ENCODE results near the gene SLC36A2. TPM values are rescaled to one million over a fixed set of nuclear protein-coding genes. Genes with fewer than 3 reads are reported as not detected.

Gene SLC36A2
- total RNA-seq, 6 experiments from 2014 or later: not detected

DNA sequence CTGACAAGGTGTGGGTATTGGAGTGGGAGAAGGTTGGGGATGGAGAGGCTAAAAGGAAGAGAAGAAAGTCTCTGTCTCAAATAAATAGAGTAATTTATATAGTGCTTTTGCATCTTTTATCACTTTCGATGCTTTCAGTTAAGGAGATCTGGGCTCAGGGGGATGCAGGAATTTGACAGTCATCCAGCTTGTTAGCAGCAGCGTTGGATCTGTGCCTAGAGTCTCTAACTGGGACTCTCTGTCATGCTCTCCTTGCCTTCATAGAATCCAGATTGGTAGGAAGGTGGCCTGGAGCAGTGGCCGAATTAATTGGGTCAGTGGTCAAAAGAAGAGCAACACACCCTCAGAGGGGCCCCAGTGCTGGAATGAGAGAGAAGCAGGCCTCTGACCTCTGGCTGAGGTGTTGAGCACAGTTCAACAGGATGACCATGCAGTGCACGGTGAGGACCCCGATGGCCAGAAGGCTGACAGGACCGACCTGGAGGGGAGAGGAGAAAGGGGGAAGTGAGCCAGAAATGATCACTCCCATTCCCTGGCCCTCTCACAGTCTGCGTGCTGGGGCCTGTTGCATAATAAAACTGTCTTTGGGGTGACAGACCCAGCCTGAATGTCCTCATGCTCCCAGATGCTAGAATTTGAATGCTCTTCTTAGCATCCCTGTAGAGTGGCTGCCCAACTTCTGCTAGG lies 51.4 kb downstream of the SLC36A2 start:
- H3K4me1 ChIP-seq: no peaks in the 10 kb centered on the region
- ATAC-seq (no peak), DNase-seq (no peak)
- no peaks in the 10 kb centered on the region for H3K36me3 ChIP-seq
- no peaks in the 10 kb centered on the region for H3K27me3 ChIP-seq
- intact Hi-C loops (cut with DNase I): no loop called here
- no peak overlapping the region for H3K27ac ChIP-seq
- no peak overlapping the region for H3K4me3 ChIP-seq
- no peak for TF ChIP-seq POLR2A (IDR thresholded peaks at IDR 0.05)
- TF ChIP-seq, protein P1, sequence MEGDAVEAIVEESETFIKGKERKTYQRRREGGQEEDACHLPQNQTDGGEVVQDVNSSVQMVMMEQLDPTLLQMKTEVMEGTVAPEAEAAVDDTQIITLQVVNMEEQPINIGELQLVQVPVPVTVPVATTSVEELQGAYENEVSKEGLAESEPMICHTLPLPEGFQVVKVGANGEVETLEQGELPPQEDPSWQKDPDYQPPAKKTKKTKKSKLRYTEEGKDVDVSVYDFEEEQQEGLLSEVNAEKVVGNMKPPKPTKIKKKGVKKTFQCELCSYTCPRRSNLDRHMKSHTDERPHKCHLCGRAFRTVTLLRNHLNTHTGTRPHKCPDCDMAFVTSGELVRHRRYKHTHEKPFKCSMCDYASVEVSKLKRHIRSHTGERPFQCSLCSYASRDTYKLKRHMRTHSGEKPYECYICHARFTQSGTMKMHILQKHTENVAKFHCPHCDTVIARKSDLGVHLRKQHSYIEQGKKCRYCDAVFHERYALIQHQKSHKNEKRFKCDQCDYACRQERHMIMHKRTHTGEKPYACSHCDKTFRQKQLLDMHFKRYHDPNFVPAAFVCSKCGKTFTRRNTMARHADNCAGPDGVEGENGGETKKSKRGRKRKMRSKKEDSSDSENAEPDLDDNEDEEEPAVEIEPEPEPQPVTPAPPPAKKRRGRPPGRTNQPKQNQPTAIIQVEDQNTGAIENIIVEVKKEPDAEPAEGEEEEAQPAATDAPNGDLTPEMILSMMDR (IDR thresholded peaks at IDR 0.05): no peak
- no peaks in the 10 kb centered on the region for H3K9me3 ChIP-seq
- WGBS (ENCODE audit: insufficient coverage, low coverage, low lambda C conversion rate, missing lambda C conversion rate): 29% methylated on average over 5 of the region's 7 CpGs

DNA sequence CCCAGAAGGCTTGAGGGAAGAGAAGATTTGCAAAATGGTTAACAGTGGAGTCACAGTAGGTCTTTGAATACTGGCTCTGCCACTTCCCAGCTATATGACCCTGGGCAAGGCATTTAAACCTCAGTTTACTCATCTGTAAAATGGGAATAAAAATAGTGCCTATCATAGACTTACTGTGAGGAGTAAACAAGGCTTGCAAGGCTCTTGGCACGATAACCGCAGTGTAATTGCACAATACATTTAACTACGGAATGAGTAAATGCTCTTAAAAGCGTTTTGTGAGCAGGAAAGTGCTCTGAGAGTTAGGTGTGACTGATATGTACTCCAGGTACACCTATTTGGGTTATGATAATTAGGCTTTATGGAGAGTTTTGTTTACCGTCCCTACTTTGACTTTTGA lies 52.2 kb downstream of the SLC36A2 start:
- no peak for DNase-seq
- Histone ChIP-seq H3K36me3 (no peaks in the 10 kb centered on the region), H3K27me3 (no peaks in the 10 kb centered on the region), H3K9me3 (no peaks in the 10 kb centered on the region), H3K27ac (no peak overlapping the region), H3K4me1 (no peaks in the 10 kb centered on the region), H3K4me3 (no peak overlapping the region)
- ATAC-seq: no peak
- TF ChIP-seq, protein P1 (IDR thresholded peaks at IDR 0.05): no peak
- TF ChIP-seq POLR2A (IDR thresholded peaks at IDR 0.05): no peak
- WGBS (ENCODE audit: insufficient coverage, low coverage, low lambda C conversion rate, missing lambda C conversion rate): 35% methylated on average over 4 of the region's 5 CpGs
- intact Hi-C loops (cut with DNase I): no loop called here

DNA sequence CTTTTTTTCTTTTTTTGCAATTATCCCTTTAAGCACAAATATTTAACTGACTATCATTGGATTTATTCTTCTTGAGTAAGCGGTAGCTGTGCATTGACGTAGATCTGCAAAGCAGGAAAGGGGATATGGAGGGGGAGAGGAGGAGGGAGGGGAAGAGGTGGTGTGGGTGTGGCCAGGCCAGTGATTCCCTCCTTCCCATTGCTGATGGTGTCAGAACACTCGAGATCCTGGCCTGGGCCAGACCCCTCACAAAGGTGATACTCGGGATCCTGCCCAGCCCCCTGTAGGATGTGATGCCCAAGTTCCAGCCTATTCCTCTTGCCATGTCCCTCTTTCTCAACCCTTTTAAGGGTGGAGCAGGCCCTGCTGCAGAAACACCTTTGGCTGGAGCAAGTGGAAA lies 53.7 kb downstream of the SLC36A2 start:
- ATAC-seq (no peak), DNase-seq (no peak)
- Histone ChIP-seq H3K27ac (no peak overlapping the region), H3K27me3 (no peaks in the 10 kb centered on the region), H3K4me1 (no peaks in the 10 kb centered on the region), H3K9me3 (no peaks in the 10 kb centered on the region), H3K36me3 (no peaks in the 10 kb centered on the region), H3K4me3 (no peak overlapping the region)
- no peak for TF ChIP-seq POLR2A (IDR thresholded peaks at IDR 0.05)
- TF ChIP-seq, protein P1 (IDR thresholded peaks at IDR 0.05): no peak
- intact Hi-C loops (cut with DNase I): no loop called here
- WGBS (ENCODE audit: insufficient coverage, low coverage, low lambda C conversion rate, missing lambda C conversion rate): 53% methylated on average over 4 of the region's 4 CpGs

DNA sequence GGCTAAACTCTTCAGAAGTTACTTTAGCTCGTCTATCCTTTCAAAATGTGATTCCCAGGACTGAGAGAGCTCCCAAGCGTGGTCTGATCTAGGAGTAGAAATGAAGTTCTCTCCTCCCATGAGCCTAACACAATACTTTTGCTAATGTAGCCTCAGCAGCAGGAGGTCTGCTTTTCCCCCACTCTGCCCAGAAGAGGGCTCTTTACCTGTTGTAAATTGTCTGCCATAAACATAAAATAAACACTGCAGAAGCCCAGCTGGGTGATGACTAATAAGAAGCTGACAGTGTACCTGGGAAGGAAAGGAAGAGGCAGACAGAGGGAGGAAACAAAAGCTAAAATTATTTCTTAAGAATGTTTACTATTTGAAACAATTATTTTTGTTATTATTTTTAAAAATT lies 59.2 kb downstream of the SLC36A2 start:
- intact Hi-C loops (cut with DNase I): no loop called here
- Histone ChIP-seq H3K4me3 (no peak overlapping the region), H3K27me3 (no peaks in the 10 kb centered on the region), H3K36me3 (no peaks in the 10 kb centered on the region), H3K9me3 (no peaks in the 10 kb centered on the region), H3K27ac (no peak overlapping the region), H3K4me1 (no peaks in the 10 kb centered on the region)
- ATAC-seq (peak in 1 of 4 donors; percentile 52), DNase-seq (no peak)
- no peak for TF ChIP-seq POLR2A (IDR thresholded peaks at IDR 0.05)
- TF ChIP-seq, protein P1 (IDR thresholded peaks at IDR 0.05): no peak
- 50% methylated on average over 2 of the region's 2 CpGs for WGBS (ENCODE audit: insufficient coverage, low coverage, low lambda C conversion rate, missing lambda C conversion rate)

Data from right lobe of liver (tissue), 6 donors.